HepG2 (cell line): ENCODE data around the gene LAMA5. TPM values are rescaled to one million over a fixed set of nuclear protein-coding genes. Genes with fewer than 3 reads are reported as not detected.

ENCODE experiments used
- CAMTA2 ChIP-seq: sonication (generic); formaldehyde crosslinking; IDR thresholded peaks from 2 replicates; pipeline ENCODE4 v1.4.0; 2020; ENCODE audit warnings: mild to moderate bottlenecking, missing genetic modification reagents, borderline replicate concordance
- CENPX ChIP-seq: sonication (generic); formaldehyde crosslinking; IDR thresholded peaks from 2 replicates; pipeline ENCODE4 v1.9.0; 2021; ENCODE audit warnings: mild to moderate bottlenecking, missing genetic modification reagents, moderate library complexity
- DNMT1 ChIP-seq: sonication (generic); formaldehyde crosslinking; IDR thresholded peaks from 2 replicates; pipeline ENCODE4 v1.5.1; 2020; ENCODE audit warnings: mild to moderate bottlenecking, missing genetic modification reagents
- GFI1 ChIP-seq: sonication (generic); formaldehyde crosslinking; IDR thresholded peaks from 2 replicates; pipeline ENCODE4 v1.5.0; 2020; ENCODE audit warnings: missing genetic modification reagents, mild to moderate bottlenecking, borderline replicate concordance
- KDM1A ChIP-seq: IDR thresholded peaks from 2 replicates; pipeline ENCODE4 v1.6.1; 2016; ENCODE audit warnings: missing compliant biosample characterization
- MBD4 ChIP-seq: IDR thresholded peaks from 2 replicates; pipeline ENCODE4 v1.6.1; 2012; ENCODE audit warnings: low read length, inconsistent platforms, borderline replicate concordance
- MEIS1 ChIP-seq: sonication (generic); formaldehyde crosslinking; IDR thresholded peaks from 2 replicates; pipeline ENCODE4 v1.9.0; 2021; ENCODE audit warnings: mild to moderate bottlenecking, missing genetic modification reagents, moderate library complexity, borderline replicate concordance
- NCOR1 ChIP-seq: fragments of 200-600 bp; sonication (generic); IDR thresholded peaks from 2 replicates; pipeline ENCODE4 v1.7.0; 2017; ENCODE audit warnings: antibody characterized with exemption, low read length, borderline replicate concordance
- NONO ChIP-seq, 2 experiments: fragments of 450-650 bp in 1 of 2; sonication (generic) in 1 of 2; formaldehyde crosslinking in 1 of 2; IDR thresholded peaks in 1 of 2; conservative IDR thresholded peaks in 1 of 2; 2 replicates each; pipeline versions ENCODE4 v1.6.1 to v1.8.0; 2017 to 2022; ENCODE audit warnings: mild to moderate bottlenecking in 1 of 2, missing genetic modification reagents in 1 of 2, moderate library complexity in 1 of 2
- PAXIP1 ChIP-seq: sonication (generic); formaldehyde crosslinking; conservative IDR thresholded peaks from 2 replicates; pipeline ENCODE4 v1.4.0; 2020; ENCODE audit warnings: mild to moderate bottlenecking, missing genetic modification reagents, moderate library complexity
- TMF1 ChIP-seq: sonication (generic); formaldehyde crosslinking; IDR thresholded peaks from 2 replicates; pipeline ENCODE4 v1.8.1; 2022; ENCODE audit warnings: low read depth, missing genetic modification reagents
- UBTF ChIP-seq: sonication (generic); formaldehyde crosslinking; IDR thresholded peaks from 2 replicates; pipeline ENCODE4 v1.4.0; 2020; ENCODE audit warnings: mild to moderate bottlenecking, missing genetic modification reagents
- ZFP37 ChIP-seq: sonication (generic); formaldehyde crosslinking; IDR thresholded peaks from 2 replicates; pipeline ENCODE4 v1.4.0; 2020; ENCODE audit warnings: missing genetic modification reagents, borderline replicate concordance
- ZNF530 ChIP-seq: sonication (generic); formaldehyde crosslinking; IDR thresholded peaks from 2 replicates; pipeline ENCODE4 v1.5.0; 2020; ENCODE audit warnings: low read depth, mild to moderate bottlenecking, missing genetic modification reagents
- ZNF639 ChIP-seq: conservative IDR thresholded peaks from 2 replicates; pipeline ENCODE4 v1.6.1; 2018; ENCODE audit warnings: missing genetic modification reagents
- polyA plus RNA-seq, 8 experiments: library from polyadenylated mRNA; depleted of rRNA in 3 of 8; stranded (reverse) in 7 of 8; unstranded in 1 of 8; fragments of >200 nt; fragmentation: Illumina TruSeq in 4 of 8; extraction: Trizol in 4 of 8; gene quantifications; 2 replicates each; pipeline versions ENCODE4 v1.2.1 to v1.2.3, GENCODE V29; 2011 to 2016; ENCODE audit warnings: low read depth in 4 of 8, missing spikeins in 1 of 8, mixed read lengths in 1 of 8; ENCODE audit not compliant: insufficient read depth in 1 of 8
- total RNA-seq, 5 experiments: library from RNA; depleted of rRNA; stranded (reverse); fragments of >200 nt; fragmentation: Illumina TruSeq; extraction: Trizol; gene quantifications; 2 replicates each; pipeline ENCODE4 v1.2.3, GENCODE V29; 2016; ENCODE audit warnings: low read depth in 1 of 5
- TF ChIP-seq, protein P1 (sequence below): sonication (generic); formaldehyde crosslinking; IDR thresholded peaks from 2 replicates; pipeline ENCODE4 v1.4.0; 2020; ENCODE audit warnings: missing genetic modification reagents, mild to moderate bottlenecking, borderline replicate concordance

Gene LAMA5
- total and polyA plus RNA-seq, 2 of the 13 experiments (the other 11 are each of a cell fraction or from before 2014, with no cell fraction given), result 21.0 to 44.7 TPM

DNA sequence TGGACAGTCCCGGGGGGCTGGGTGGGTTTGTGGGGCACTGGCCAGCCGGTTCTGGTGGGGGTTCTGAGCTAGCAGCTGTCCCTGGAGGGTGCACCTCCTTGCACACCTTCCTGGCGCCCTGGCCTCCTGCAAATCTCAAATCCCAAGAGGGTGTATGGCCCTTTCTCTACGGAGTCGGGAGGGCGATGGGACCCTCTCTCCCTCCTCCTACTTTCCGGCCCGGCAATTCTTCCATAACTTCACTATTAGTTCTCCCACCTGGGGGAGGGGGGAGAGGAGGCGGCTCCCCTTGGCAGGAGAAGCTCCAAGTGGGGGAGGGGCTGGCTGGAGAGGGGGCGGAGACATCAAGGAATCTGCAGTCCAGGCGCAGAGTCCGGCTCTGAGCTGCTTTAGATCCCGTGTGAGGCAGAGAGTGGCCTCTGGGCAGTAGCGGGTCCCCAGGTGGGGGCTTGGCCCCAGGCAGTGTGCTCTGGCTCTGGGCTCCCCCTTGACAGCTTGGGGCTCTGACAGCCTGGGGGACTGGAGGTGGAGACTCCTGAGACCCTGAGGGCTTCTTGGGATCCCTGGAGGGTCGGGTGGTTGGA is 1.4 kb upstream of the LAMA5 start (continued):
- TF ChIP-seq ZNF639 (CRISPR knock-in tag) (no peak), MBD4 (no peak), MEIS1 (CRISPR knock-in tag) (no peak), ZNF530 (no peak), TMF1 (CRISPR knock-in tag) (0 out of 2 replicates have a peak, but pooled peaks have one; percentile 51), GFI1 (CRISPR knock-in tag) (no peak), KDM1A (no peak), UBTF (CRISPR knock-in tag) (peak; percentile 42), NONO (IDR thresholded peaks at IDR 0.05) (no peak), NONO (CRISPR knock-in tag; conservative IDR thresholded peaks at IDR 0.05) (peak; percentile 78), DNMT1 (CRISPR knock-in tag) (0 out of 2 replicates have a peak, but pooled peaks have one; percentile 2), PAXIP1 (peak; percentile 92), CENPX (no peak), CAMTA2 (peak; percentile 62; the same call in 1 of the 2 replicates), ZFP37 (peak; percentile 17; the same call in 1 of the 2 replicates), NCOR1 (peak; percentile 78)
- TF ChIP-seq, protein P1, sequence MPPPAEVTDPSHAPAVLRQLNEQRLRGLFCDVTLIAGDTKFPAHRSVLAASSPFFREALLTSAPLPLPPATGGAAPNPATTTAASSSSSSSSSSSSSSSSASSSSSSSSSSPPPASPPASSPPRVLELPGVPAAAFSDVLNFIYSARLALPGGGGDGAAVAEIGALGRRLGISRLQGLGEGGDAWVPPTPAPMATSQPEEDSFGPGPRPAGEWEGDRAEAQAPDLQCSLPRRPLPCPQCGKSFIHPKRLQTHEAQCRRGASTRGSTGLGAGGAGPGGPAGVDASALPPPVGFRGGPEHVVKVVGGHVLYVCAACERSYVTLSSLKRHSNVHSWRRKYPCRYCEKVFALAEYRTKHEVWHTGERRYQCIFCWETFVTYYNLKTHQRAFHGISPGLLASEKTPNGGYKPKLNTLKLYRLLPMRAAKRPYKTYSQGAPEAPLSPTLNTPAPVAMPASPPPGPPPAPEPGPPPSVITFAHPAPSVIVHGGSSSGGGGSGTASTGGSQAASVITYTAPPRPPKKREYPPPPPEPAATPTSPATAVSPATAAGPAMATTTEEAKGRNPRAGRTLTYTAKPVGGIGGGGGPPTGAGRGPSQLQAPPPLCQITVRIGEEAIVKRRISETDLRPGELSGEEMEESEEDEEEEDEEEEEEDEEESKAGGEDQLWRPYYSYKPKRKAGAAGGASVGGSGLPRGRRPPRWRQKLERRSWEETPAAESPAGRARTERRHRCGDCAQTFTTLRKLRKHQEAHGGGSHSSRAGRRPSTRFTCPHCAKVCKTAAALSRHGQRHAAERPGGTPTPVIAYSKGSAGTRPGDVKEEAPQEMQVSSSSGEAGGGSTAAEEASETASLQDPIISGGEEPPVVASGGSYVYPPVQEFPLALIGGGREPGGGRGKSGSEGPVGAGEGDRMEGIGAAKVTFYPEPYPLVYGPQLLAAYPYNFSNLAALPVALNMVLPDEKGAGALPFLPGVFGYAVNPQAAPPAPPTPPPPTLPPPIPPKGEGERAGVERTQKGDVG (CRISPR knock-in tag), result no peak
